Body of pancreas (tissue), 4 donors: ENCODE results near the gene DENND5B. TPM values are rescaled to one million over a fixed set of nuclear protein-coding genes. Genes with fewer than 3 reads are reported as not detected.

Experiments
- ATAC-seq: fragments of 150-250 bp; one replicate; pipeline ENCODE4 v1.9.1; 2016
- DNase-seq, 4 donors: peaks; one replicate each; pipeline ENCODE4 v3.0.0-alpha.2; 2019
- H3K27ac ChIP-seq, 4 donors: fragments of 200-600 bp; sonication (generic); 1 replicate in 3 of 4; 2 replicates in 1 of 4; pipeline versions ENCODE4 v1.5.1 to v1.6.1; 2016 to 2019; ENCODE audit warnings: mild to moderate bottlenecking in 1 of 4, mixed read lengths in 1 of 4, moderate library complexity in 1 of 4
- H3K27me3 ChIP-seq, 2 donors: fragments of 200-600 bp; sonication (generic); one replicate each; pipeline ENCODE4 v1.6.0; 2016; ENCODE audit warnings: mild to moderate bottlenecking in 1 of 2
- H3K36me3 ChIP-seq, 2 donors: fragments of 200-600 bp; sonication (generic); replicated peaks in 1 of 2; 2 replicates each; pipeline ENCODE4 v1.5.1; 2016; ENCODE audit warnings: low read depth in 2 of 2; ENCODE audit not compliant: insufficient read depth in 1 of 2
- H3K4me1 ChIP-seq: fragments of 200-600 bp; sonication (generic); one replicate; pipeline ENCODE4 v1.6.0; 2016
- H3K4me3 ChIP-seq, 2 donors: fragments of 200-600 bp; sonication (generic); 1 replicate in 1 of 2; 2 replicates in 1 of 2; pipeline ENCODE4 v1.5.1; 2016 to 2019
- H3K9me3 ChIP-seq, 3 donors: fragments of 200-600 bp; sonication (generic); 1 replicate in 2 of 3; 2 replicates in 1 of 3; pipeline ENCODE4 v1.5.1; 2016
- CTCF ChIP-seq, 7 experiments: fragments of 450-650 bp in 4 of 7; fragments of 200-600 bp in 3 of 7; sonication (generic) in 3 of 7; IDR thresholded peaks; one replicate each; pipeline ENCODE4 v1.5.1; 2016 to 2019; ENCODE audit warnings: antibody characterized with exemption in 7 of 7
- POLR2A ChIP-seq, 3 donors: fragments of 450-650 bp; IDR thresholded peaks; one replicate each; pipeline ENCODE4 v1.6.1; 2016; ENCODE audit warnings: antibody characterized with exemption in 3 of 3, mild to moderate bottlenecking in 2 of 3
- WGBS, 2 donors: methylation state at CpG; one replicate each; pipeline ENCODE4 v1.1.5; 2017; 5-methylcytosine and 5-hydroxymethylcytosine counted together
- intact Hi-C: fragments of 100-400 bp; cut with DNase I; formaldehyde crosslinking; loops from one replicate; pipeline ENCODE4 v1.15.1; 2023
- total RNA-seq, 2 donors: library from RNA; depleted of rRNA; stranded (reverse); fragments of >200 nt; gene quantifications; one replicate each; pipeline ENCODE4 v1.1.0, GENCODE V29; 2016

The DENND5B gene
- total RNA-seq, 2 donors from 2014 or later = 8.8 to 32.0 TPM

- no peaks in the 10 kb centered on the region for H3K36me3 ChIP-seq
- H3K4me3 ChIP-seq = no peak overlapping the region
- ATAC-seq (no peak), DNase-seq (no peak)
- WGBS, 2 donors = 92% methylated on average over 5 of the region's 5 CpGs
- no peak for TF ChIP-seq CTCF (IDR thresholded peaks at IDR 0.05)
- TF ChIP-seq POLR2A (IDR thresholded peaks at IDR 0.05) = no peak
- peaks cover 12% of the 10 kb centered on the region for H3K4me1 ChIP-seq
- H3K27ac ChIP-seq = peak overlapping the region in 1 of 4 donors; percentile 1
- intact Hi-C loops = no loop called here
- H3K9me3 ChIP-seq = no peaks in the 10 kb centered on the region
- no peaks in the 10 kb centered on the region for H3K27me3 ChIP-seq
These were observed 99.6 kb downstream of the DENND5B start for GRCh38 chr12:31491241-31491794.

GRCh38 chr12:31488737-31489338 lies 102.1 kb downstream of the DENND5B start:
- H3K36me3 ChIP-seq = no peaks in the 10 kb centered on the region
- no peak overlapping the region for H3K4me3 ChIP-seq
- H3K27me3 ChIP-seq = no peaks in the 10 kb centered on the region
- no peak overlapping the region for H3K27ac ChIP-seq
- H3K9me3 ChIP-seq = no peaks in the 10 kb centered on the region
- DNase-seq (no peak), ATAC-seq (no peak)
- peaks cover 12% of the 10 kb centered on the region for H3K4me1 ChIP-seq
- intact Hi-C loops = no loop called here
- 82 to 83% methylated on average over 4 of the region's 4 CpGs for WGBS, 2 donors
- TF ChIP-seq POLR2A (IDR thresholded peaks at IDR 0.05) = no peak
- TF ChIP-seq CTCF (IDR thresholded peaks at IDR 0.05) = no peak

- intact Hi-C loops = no loop called here
- no peak overlapping the region for H3K4me3 ChIP-seq
- DNase-seq (no peak), ATAC-seq (no peak)
- H3K27ac ChIP-seq = no peak overlapping the region
- no peaks in the 10 kb centered on the region for H3K36me3 ChIP-seq
- H3K4me1 ChIP-seq = no peaks in the 10 kb centered on the region
- no peaks in the 10 kb centered on the region for H3K27me3 ChIP-seq
- TF ChIP-seq POLR2A (IDR thresholded peaks at IDR 0.05) (no peak), CTCF (IDR thresholded peaks at IDR 0.05) (no peak)
- H3K9me3 ChIP-seq = no peaks in the 10 kb centered on the region
These were observed 105.4 kb downstream of the DENND5B start for GRCh38 chr12:31485571-31485970.

DNA sequence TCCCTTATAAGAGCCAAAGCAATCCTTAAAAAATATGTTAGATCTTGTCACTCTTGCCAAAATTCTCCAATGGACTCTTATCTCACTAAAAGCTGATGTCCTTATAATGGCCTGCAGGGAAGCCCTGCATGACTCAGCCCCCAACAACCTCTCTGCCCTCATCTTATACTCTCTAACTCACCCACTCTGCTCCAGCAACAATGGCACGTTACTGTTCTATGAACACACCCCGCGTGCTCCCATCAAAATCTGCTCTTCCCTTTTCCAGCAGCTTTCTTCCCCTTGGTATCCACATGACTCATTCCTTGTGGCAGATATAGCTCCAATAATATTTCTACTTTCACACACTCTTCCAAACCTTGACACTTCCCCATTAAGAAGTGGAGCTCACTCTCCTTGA lies 108.1 kb downstream of the DENND5B start:
- H3K27me3 ChIP-seq = no peaks in the 10 kb centered on the region
- H3K9me3 ChIP-seq = no peaks in the 10 kb centered on the region
- WGBS, 2 donors = 95 to 96% methylated on average over 3 of the region's 3 CpGs
- intact Hi-C loops = no loop called here
- TF ChIP-seq POLR2A (IDR thresholded peaks at IDR 0.05) (no peak), CTCF (IDR thresholded peaks at IDR 0.05) (no peak)
- no peak for DNase-seq
- H3K4me3 ChIP-seq = no peak overlapping the region
- ATAC-seq = no peak
- H3K4me1 ChIP-seq = no peaks in the 10 kb centered on the region
- peaks cover 0 to 4% of the 10 kb centered on the region in 2 donors for H3K36me3 ChIP-seq
- H3K27ac ChIP-seq = no peak overlapping the region

DNA sequence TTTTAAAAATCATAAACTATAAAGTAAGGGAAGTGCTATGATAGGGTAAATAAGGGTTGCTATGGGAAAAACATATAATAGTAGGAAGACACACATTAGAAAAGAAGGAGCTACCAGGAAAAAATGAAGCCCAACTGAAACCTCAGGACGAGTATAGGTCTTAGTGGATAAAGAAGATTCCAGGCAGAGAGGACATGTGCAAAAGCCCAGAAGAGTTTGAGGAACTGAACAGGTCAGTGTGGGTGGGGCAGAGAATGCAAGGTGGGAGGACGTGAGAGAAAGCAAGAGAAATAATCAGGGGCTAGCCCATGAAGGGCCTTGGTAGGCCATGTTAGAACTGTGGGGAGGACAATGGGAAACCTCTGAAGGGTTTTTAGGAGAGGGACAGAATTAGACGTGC lies 109.5 kb downstream of the DENND5B start:
- intact Hi-C loops = no loop called here
- no peak overlapping the region for H3K4me3 ChIP-seq
- TF ChIP-seq CTCF (IDR thresholded peaks at IDR 0.05) (no peak), POLR2A (IDR thresholded peaks at IDR 0.05) (no peak)
- WGBS, 2 donors = 46 to 51% methylated on average over 3 of the region's 3 CpGs
- no peak for ATAC-seq
- H3K27me3 ChIP-seq = no peaks in the 10 kb centered on the region
- H3K27ac ChIP-seq = no peak overlapping the region
- peaks cover 0 to 4% of the 10 kb centered on the region in 2 donors for H3K36me3 ChIP-seq
- no peaks in the 10 kb centered on the region for H3K4me1 ChIP-seq
- no peaks in the 10 kb centered on the region for H3K9me3 ChIP-seq
- DNase-seq = no peak
